Neural progenitor cell (in vitro differentiated cells): ENCODE results near the gene LRRC36. TPM values are rescaled to one million over a fixed set of nuclear protein-coding genes. Genes with fewer than 3 reads are reported as not detected.

ENCODE experiments used
- DNase-seq: peaks from one replicate; pipeline ENCODE4 v3.0.0-alpha.2; 2016; ENCODE audit warnings: low spot score
- H2AFZ ChIP-seq: fragments of 200-600 bp; sonication (generic); replicated peaks from 2 replicates; pipeline ENCODE4 v1.6.1; 2016; ENCODE audit warnings: antibody characterized with exemption
- H3F3A ChIP-seq: fragments of 200-600 bp; sonication (generic); 2 replicates; pipeline ENCODE4 v1.6.1; 2016; ENCODE audit warnings: antibody characterized with exemption, low read depth
- H3K27ac ChIP-seq: fragments of 200-600 bp; sonication (generic); 2 replicates; pipeline ENCODE4 v1.5.1; 2016; ENCODE audit warnings: mild to moderate bottlenecking
- H3K27me3 ChIP-seq: fragments of 200-600 bp; sonication (generic); 2 replicates; pipeline ENCODE4 v1.6.1; 2016; ENCODE audit warnings: mild to moderate bottlenecking, moderate library complexity
- H3K36me3 ChIP-seq: fragments of 200-600 bp; sonication (generic); 2 replicates; pipeline ENCODE4 v1.5.1; 2016
- H3K4me1 ChIP-seq: fragments of 200-600 bp; sonication (generic); 2 replicates; pipeline ENCODE4 v1.6.1; 2016; ENCODE audit warnings: mixed run types
- H3K4me2 ChIP-seq: fragments of 200-600 bp; sonication (generic); 2 replicates; pipeline ENCODE4 v1.6.1; 2016
- H3K4me3 ChIP-seq: fragments of 200-600 bp; sonication (generic); 2 replicates; pipeline ENCODE4 v1.5.1; 2016
- H3K79me2 ChIP-seq: fragments of 200-600 bp; sonication (generic); 2 replicates; pipeline ENCODE4 v1.6.1; 2016; ENCODE audit warnings: low read depth
- H3K9ac ChIP-seq: fragments of 200-600 bp; sonication (generic); 2 replicates; pipeline ENCODE4 v1.6.1; 2016
- H3K9me3 ChIP-seq: fragments of 200-600 bp; sonication (generic); 2 replicates; pipeline ENCODE4 v1.5.1; 2016; ENCODE audit warnings: low read depth
- H4K20me1 ChIP-seq: fragments of 200-600 bp; sonication (generic); 2 replicates; pipeline ENCODE4 v1.6.1; 2016; ENCODE audit warnings: low read depth
- H3K27ac Mint-ChIP-seq: 3 replicates; pipeline ENCODE4 v1.8.0; 2021; ENCODE audit warnings: mixed read lengths
- H3K27me3 Mint-ChIP-seq: 2 replicates; pipeline ENCODE4 v1.8.0; 2022; ENCODE audit warnings: low read depth, mild to moderate bottlenecking, inconsistent platforms, moderate library complexity, mixed read lengths; ENCODE audit not compliant: insufficient read depth
- H3K36me3 Mint-ChIP-seq: 3 replicates; pipeline ENCODE4 v1.8.0; 2021; ENCODE audit warnings: mixed read lengths
- H3K4me1 Mint-ChIP-seq: 3 replicates; pipeline ENCODE4 v1.8.0; 2021; ENCODE audit warnings: mixed read lengths
- H3K4me3 Mint-ChIP-seq: 3 replicates; pipeline ENCODE4 v1.8.0; 2021; ENCODE audit warnings: mild to moderate bottlenecking, moderate library complexity, mixed read lengths
- H3K9me3 Mint-ChIP-seq: 3 replicates; pipeline ENCODE4 v1.8.0; 2020; ENCODE audit warnings: mixed read lengths
- EZH2 ChIP-seq: fragments of 200-600 bp; sonication (generic); IDR thresholded peaks from 2 replicates; pipeline ENCODE4 v1.6.1; 2017; ENCODE audit warnings: antibody characterized with exemption, mild to moderate bottlenecking, moderate library complexity
- EZH2phosphoT487 ChIP-seq: fragments of 200-600 bp; sonication (generic); IDR thresholded peaks from 2 replicates; pipeline ENCODE4 v1.6.1; 2017; ENCODE audit warnings: antibody characterized with exemption
- small RNA-seq: library from RNA; depleted of rRNA; stranded (forward); fragments of <200 nt; gene quantifications from one replicate; pipeline ENCODE3, GENCODE V24; 2015
- total RNA-seq: library from RNA; depleted of rRNA; stranded (reverse); fragments of >200 nt; gene quantifications from 2 replicates; pipeline ENCODE4 v1.2.3, GENCODE V29; 2015; ENCODE audit warnings: low replicate concordance
- TF ChIP-seq, protein P1 (sequence below): fragments of 200-600 bp; sonication (generic); IDR thresholded peaks from 2 replicates; pipeline ENCODE4 v1.5.1; 2017; ENCODE audit warnings: antibody characterized with exemption, mild to moderate bottlenecking

The LRRC36 gene
- total RNA-seq, 1 donor from 2014 or later, result not detected

DNA sequence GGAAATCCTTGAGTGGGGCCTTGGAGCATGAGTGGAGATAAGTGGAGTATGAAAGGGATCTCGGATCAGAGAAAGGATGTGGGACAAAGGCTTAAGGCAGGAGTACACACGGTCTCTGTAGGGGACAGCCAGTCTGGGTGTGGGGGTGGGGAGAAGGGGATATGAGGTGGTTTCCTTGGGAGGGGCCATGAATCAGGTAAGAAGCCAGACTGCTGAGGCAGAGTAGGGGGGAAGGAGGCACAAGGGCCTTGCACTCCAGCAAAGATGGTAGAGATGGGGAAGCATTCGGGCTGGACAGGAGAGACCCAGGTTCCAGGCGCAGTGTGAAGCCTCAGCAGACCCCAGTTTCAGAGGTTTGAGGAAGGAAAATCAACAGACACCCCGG lies 105.9 kb downstream of the LRRC36 start:
- Histone ChIP-seq H3K79me2 (no peaks in the 10 kb centered on the region), H2AFZ (no peak overlapping the region), H3K4me3 (no peak overlapping the region), H3K9me3 (no peaks in the 10 kb centered on the region), H3K4me2 (peak overlapping the region; percentile 94), H3K27ac (no peak overlapping the region), H3K36me3 (no peaks in the 10 kb centered on the region), H4K20me1 (no peaks in the 10 kb centered on the region), H3F3A (peaks cover 13% of the 10 kb centered on the region), H3K9ac (no peak overlapping the region), H3K27me3 (peaks cover 54% of the 10 kb centered on the region), H3K4me1 (peaks cover 18% of the 10 kb centered on the region)
- Mint-ChIP-seq H3K27me3 (peaks cover 38% of the 10 kb centered on the region), H3K36me3 (no peaks in the 10 kb centered on the region), H3K4me1 (peaks cover 26% of the 10 kb centered on the region), H3K4me3 (peak overlapping the region; percentile 77), H3K9me3 (no peaks in the 10 kb centered on the region), H3K27ac (peak overlapping the region; percentile 82)
- DNase-seq, result no peak
- no peak for TF ChIP-seq EZH2
- TF ChIP-seq EZH2phosphoT487, result no peak
- TF ChIP-seq, protein P1, sequence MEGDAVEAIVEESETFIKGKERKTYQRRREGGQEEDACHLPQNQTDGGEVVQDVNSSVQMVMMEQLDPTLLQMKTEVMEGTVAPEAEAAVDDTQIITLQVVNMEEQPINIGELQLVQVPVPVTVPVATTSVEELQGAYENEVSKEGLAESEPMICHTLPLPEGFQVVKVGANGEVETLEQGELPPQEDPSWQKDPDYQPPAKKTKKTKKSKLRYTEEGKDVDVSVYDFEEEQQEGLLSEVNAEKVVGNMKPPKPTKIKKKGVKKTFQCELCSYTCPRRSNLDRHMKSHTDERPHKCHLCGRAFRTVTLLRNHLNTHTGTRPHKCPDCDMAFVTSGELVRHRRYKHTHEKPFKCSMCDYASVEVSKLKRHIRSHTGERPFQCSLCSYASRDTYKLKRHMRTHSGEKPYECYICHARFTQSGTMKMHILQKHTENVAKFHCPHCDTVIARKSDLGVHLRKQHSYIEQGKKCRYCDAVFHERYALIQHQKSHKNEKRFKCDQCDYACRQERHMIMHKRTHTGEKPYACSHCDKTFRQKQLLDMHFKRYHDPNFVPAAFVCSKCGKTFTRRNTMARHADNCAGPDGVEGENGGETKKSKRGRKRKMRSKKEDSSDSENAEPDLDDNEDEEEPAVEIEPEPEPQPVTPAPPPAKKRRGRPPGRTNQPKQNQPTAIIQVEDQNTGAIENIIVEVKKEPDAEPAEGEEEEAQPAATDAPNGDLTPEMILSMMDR, result no peak

DNA sequence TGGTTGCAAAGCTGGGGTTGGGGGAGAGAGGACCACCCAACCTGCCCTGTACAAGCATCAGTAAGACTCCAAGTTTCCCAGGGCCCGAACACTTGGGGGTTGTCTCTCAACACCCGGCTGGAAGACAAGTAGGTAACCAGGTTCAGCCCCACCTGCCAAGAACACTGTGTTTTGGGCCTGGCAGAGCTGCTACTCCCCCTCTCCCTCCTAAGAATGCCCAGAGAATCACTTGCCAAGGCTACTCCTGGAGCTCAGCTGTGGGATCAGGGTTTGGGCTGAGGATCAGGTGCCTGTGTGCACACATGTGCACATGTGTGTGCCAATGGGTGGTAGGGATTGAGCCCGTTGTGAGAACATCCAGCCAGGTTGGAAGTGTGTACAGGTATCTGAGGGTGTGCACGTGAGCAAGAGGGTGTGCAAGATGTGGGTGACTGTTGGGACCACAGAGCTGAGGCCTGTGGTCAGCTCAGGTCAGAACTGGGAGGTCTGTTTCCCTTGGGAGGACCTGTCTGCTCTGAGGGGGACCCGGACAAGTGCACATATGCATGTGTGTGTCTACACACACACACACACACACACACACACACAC lies 106.6 kb downstream of the LRRC36 start:
- Mint-ChIP-seq H3K4me3 (no peak overlapping the region), H3K9me3 (no peaks in the 10 kb centered on the region), H3K27me3 (peaks cover 35% of the 10 kb centered on the region), H3K36me3 (no peaks in the 10 kb centered on the region), H3K4me1 (peaks cover 26% of the 10 kb centered on the region), H3K27ac (peak overlapping the region; percentile 23)
- no peaks in the 10 kb centered on the region for H3K9me3 ChIP-seq
- H3K27me3 ChIP-seq, result peaks cover 53% of the 10 kb centered on the region
- H3K9ac ChIP-seq, result no peak overlapping the region
- no peak overlapping the region for H3K4me2 ChIP-seq
- no peak overlapping the region for H2AFZ ChIP-seq
- H3F3A ChIP-seq, result peaks cover 13% of the 10 kb centered on the region
- H3K4me1 ChIP-seq, result peaks cover 18% of the 10 kb centered on the region
- H3K27ac ChIP-seq, result no peak overlapping the region
- H3K79me2 ChIP-seq, result no peaks in the 10 kb centered on the region
- no peaks in the 10 kb centered on the region for H3K36me3 ChIP-seq
- no peak overlapping the region for H3K4me3 ChIP-seq
- H4K20me1 ChIP-seq, result no peaks in the 10 kb centered on the region
- DNase-seq, result no peak
- no peak for TF ChIP-seq EZH2phosphoT487
- no peak for TF ChIP-seq EZH2
- TF ChIP-seq, protein P1, result no peak

Small RNAs within 50 kb of the gene (small RNA-seq; reads per million reads assigned to genes)
- not detected for gene RNU1-123P

Other genes with a start within 250 kb of the LRRC36 start
- 29.1 and 31.5 TPM in 2 replicates for gene PHAF1, start 216.9 kb upstream of the LRRC36 start, total RNA-seq
- gene B3GNT9, start 175.8 kb upstream of the LRRC36 start, total RNA-seq, result 2.6 and 5.9 TPM in 2 replicates
- 0.25 and 0.30 TPM in 2 replicates for gene TRADD, start 166.9 kb upstream of the LRRC36 start, total RNA-seq
- gene FBXL8, start 166.9 kb upstream of the LRRC36 start, total RNA-seq, result not detected in 2 replicates
- 1.0 TPM in 1 of 2 replicates, not detected in the other for gene HSF4, start 162.1 kb upstream of the LRRC36 start, total RNA-seq
- gene NOL3, start 156.3 kb upstream of the LRRC36 start, total RNA-seq, result 0.37 and 5.5 TPM in 2 replicates
- gene MATCAP1, start 142.9 kb upstream of the LRRC36 start, total RNA-seq, result 15.7 and 50.9 TPM in 2 replicates
- not detected in 2 replicates for gene EXOC3L1, start 136.7 kb upstream of the LRRC36 start, total RNA-seq
- gene E2F4, start 134.7 kb upstream of the LRRC36 start, total RNA-seq, result 35.3 and 101 TPM in 2 replicates
- 1.9 TPM in 1 of 2 replicates, not detected in the other for gene ELMO3, start 127.7 kb upstream of the LRRC36 start, total RNA-seq
- gene TMEM208, start 99.7 kb upstream of the LRRC36 start, total RNA-seq, result 27.3 and 39.4 TPM in 2 replicates
- 5.5 and 14.2 TPM in 2 replicates for gene FHOD1, start 79.3 kb upstream of the LRRC36 start, total RNA-seq
- gene SLC9A5, start 77.8 kb upstream of the LRRC36 start, total RNA-seq, result 2.5 and 4.2 TPM in 2 replicates
- gene PLEKHG4, start 47.3 kb upstream of the LRRC36 start, total RNA-seq, result 4.0 and 6.2 TPM in 2 replicates
- 1.1 TPM in 2 replicates for gene KCTD19, start 74 bp upstream of the LRRC36 start, total RNA-seq
- 0.96 TPM in 1 of 2 replicates, not detected in the other for gene TPPP3, start 66.7 kb downstream of the LRRC36 start, total RNA-seq
- 1.5 and 2.2 TPM in 2 replicates for gene ZDHHC1, start 89.7 kb downstream of the LRRC36 start, total RNA-seq
- 1.6 TPM in 1 of 2 replicates, not detected in the other for gene HSD11B2, start 104.3 kb downstream of the LRRC36 start, total RNA-seq
- gene ATP6V0D1, start 154.3 kb downstream of the LRRC36 start, total RNA-seq, result 29.7 and 42.0 TPM in 2 replicates
- gene AGRP, start 156.7 kb downstream of the LRRC36 start, total RNA-seq, result not detected in 2 replicates
- gene RIPOR1, start 202.0 kb downstream of the LRRC36 start, total RNA-seq, result 8.7 and 13.5 TPM in 2 replicates
- gene CTCF, start 235.7 kb downstream of the LRRC36 start, total RNA-seq, result 75.7 and 76.3 TPM in 2 replicates